Smooth muscle cell (in vitro differentiated cells): ENCODE results near the gene NFE2L1. TPM values are rescaled to one million over a fixed set of nuclear protein-coding genes. Genes with fewer than 3 reads are reported as not detected.

Experiments used
- DNase-seq: peaks from one replicate; lab custom pipeline; 2025; ENCODE audit not compliant: unreplicated experiment; lab: John Stamatoyannopoulos, UW
- H2AFZ ChIP-seq: fragments of 200-600 bp; sonication (generic); 2 replicates; pipeline ENCODE4 v1.6.0; 2016; ENCODE audit warnings: antibody characterized with exemption, low read depth, mild to moderate bottlenecking
- H3F3A ChIP-seq: fragments of 200-600 bp; sonication (generic); 2 replicates; pipeline ENCODE4 v1.6.0; 2017; ENCODE audit warnings: antibody characterized with exemption, low read depth
- H3K27ac ChIP-seq: fragments of 200-600 bp; sonication (generic); 2 replicates; pipeline ENCODE4 v1.5.1; 2016; ENCODE audit warnings: low read depth, mild to moderate bottlenecking
- H3K27me3 ChIP-seq: fragments of 200-600 bp; sonication (generic); 2 replicates; pipeline ENCODE4 v1.6.1; 2016; ENCODE audit warnings: low read depth, mild to moderate bottlenecking
- H3K36me3 ChIP-seq: fragments of 200-600 bp; sonication (generic); 2 replicates; pipeline ENCODE4 v1.5.1; 2016; ENCODE audit warnings: low read depth
- H3K4me1 ChIP-seq: fragments of 200-600 bp; sonication (generic); 2 replicates; pipeline ENCODE4 v1.5.1; 2016; ENCODE audit warnings: low read depth
- H3K4me2 ChIP-seq: fragments of 200-600 bp; sonication (generic); 2 replicates; pipeline ENCODE4 v1.6.0; 2016; ENCODE audit warnings: mild to moderate bottlenecking
- H3K4me3 ChIP-seq: fragments of 200-600 bp; sonication (generic); 2 replicates; pipeline ENCODE4 v1.5.1; 2016; ENCODE audit warnings: mild to moderate bottlenecking
- H3K79me2 ChIP-seq: fragments of 200-600 bp; sonication (generic); 2 replicates; pipeline ENCODE4 v1.6.0; 2016; ENCODE audit warnings: low read depth, mild to moderate bottlenecking
- H3K9ac ChIP-seq: fragments of 200-600 bp; sonication (generic); 2 replicates; pipeline ENCODE4 v1.6.0; 2016; ENCODE audit warnings: low read depth
- H3K9me3 ChIP-seq: fragments of 200-600 bp; sonication (generic); replicated peaks from 2 replicates; pipeline ENCODE4 v1.5.1; 2016; ENCODE audit warnings: low read depth
- H4K20me1 ChIP-seq: fragments of 200-600 bp; sonication (generic); 2 replicates; pipeline ENCODE4 v1.6.0; 2016; ENCODE audit warnings: low read depth
- CTCF ChIP-seq: fragments of 200-600 bp; sonication (generic); IDR thresholded peaks from 2 replicates; pipeline ENCODE4 v1.5.1; 2017; ENCODE audit warnings: borderline replicate concordance, mild to moderate bottlenecking, antibody characterized with exemption; ENCODE audit not compliant: insufficient read depth, poor library complexity, severe bottlenecking
- WGBS: methylation state at CpG from one replicate; pipeline ENCODE4 v1.1.7; 2016; ENCODE audit warnings: low lambda C conversion rate; 5-methylcytosine and 5-hydroxymethylcytosine counted together
- polyA plus RNA-seq: library from polyadenylated mRNA; unstranded; fragments of >200 nt; fragmentation: Nextera tagmentation; extraction: Ambion mirVana; gene quantifications from 2 replicates; pipeline ENCODE4 v1.2.1, GENCODE V29; 2016
- total RNA-seq: library from RNA; depleted of rRNA; stranded (reverse); fragments of >200 nt; gene quantifications from 2 replicates; pipeline ENCODE4 v1.2.3, GENCODE V29; 2014

NFE2L1 gene
- total and polyA plus RNA-seq, 2 experiments from 2014 or later = 61.0 to 103 TPM

GRCh38 chr17:48054238-48055185, 6.4 kb downstream of the NFE2L1 start:
- Histone ChIP-seq H3K27ac (peak overlapping the region; percentile 94), H3K79me2 (peaks cover 69% of the 10 kb centered on the region), H3K4me2 (peak overlapping the region; percentile 85), H3K4me3 (peak overlapping the region; percentile 40), H3K27me3 (no peaks in the 10 kb centered on the region), H3K36me3 (no peaks in the 10 kb centered on the region), H4K20me1 (peaks cover 74% of the 10 kb centered on the region), H3K9ac (peak overlapping the region; percentile 44), H2AFZ (no peak overlapping the region), H3K9me3 (no peaks in the 10 kb centered on the region), H3K4me1 (peaks cover 40% of the 10 kb centered on the region), H3F3A (peaks cover 37% of the 10 kb centered on the region)
- DNase-seq = peak; percentile 41
- no peak for TF ChIP-seq CTCF
- 9% methylated on average over 27 of the region's 34 CpGs for WGBS

GRCh38 chr17:48055531-48056245, 7.5 kb downstream of the NFE2L1 start:
- H3K4me2 ChIP-seq = peak overlapping the region; percentile 85
- peaks cover 79% of the 10 kb centered on the region for H4K20me1 ChIP-seq
- H3K4me1 ChIP-seq = peaks cover 31% of the 10 kb centered on the region
- no peaks in the 10 kb centered on the region for H3K27me3 ChIP-seq
- peak; percentile 14 for DNase-seq
- peaks cover 30% of the 10 kb centered on the region for H3F3A ChIP-seq
- TF ChIP-seq CTCF = no peak
- H3K9me3 ChIP-seq = no peaks in the 10 kb centered on the region
- peak overlapping the region; percentile 72 for H3K9ac ChIP-seq
- H3K79me2 ChIP-seq = peaks cover 69% of the 10 kb centered on the region
- H3K27ac ChIP-seq = peak overlapping the region; percentile 94
- no peaks in the 10 kb centered on the region for H3K36me3 ChIP-seq
- no peak overlapping the region for H3K4me3 ChIP-seq
- WGBS = 40% methylated on average over 5 of the region's 5 CpGs
- H2AFZ ChIP-seq = no peak overlapping the region

GRCh38 chr17:48056246-48056745, 8.1 kb downstream of the NFE2L1 start:
- DNase-seq = no peak
- peaks cover 77% of the 10 kb centered on the region for H4K20me1 ChIP-seq
- H3K4me2 ChIP-seq = peak overlapping the region; percentile 85
- H3K27me3 ChIP-seq = no peaks in the 10 kb centered on the region
- H3F3A ChIP-seq = peaks cover 28% of the 10 kb centered on the region
- H3K79me2 ChIP-seq = peaks cover 64% of the 10 kb centered on the region
- peak overlapping the region; percentile 94 for H3K27ac ChIP-seq
- H3K4me3 ChIP-seq = no peak overlapping the region
- 92% methylated on average over 10 of the region's 10 CpGs for WGBS
- H3K36me3 ChIP-seq = no peaks in the 10 kb centered on the region
- H3K9me3 ChIP-seq = no peaks in the 10 kb centered on the region
- no peak for TF ChIP-seq CTCF
- peaks cover 31% of the 10 kb centered on the region for H3K4me1 ChIP-seq
- H3K9ac ChIP-seq = peak overlapping the region; percentile 72
- H2AFZ ChIP-seq = no peak overlapping the region
